Myocyte (in vitro differentiated cells): ENCODE results near the gene PCDH1. TPM values are rescaled to one million over a fixed set of nuclear protein-coding genes. Genes with fewer than 3 reads are reported as not detected.

Experiments
- DNase-seq: peaks from one replicate; pipeline ENCODE4 v3.0.0-alpha.2; 2012; ENCODE audit warnings: low read depth
- total RNA-seq: library from RNA; depleted of rRNA; stranded (reverse); fragments of >200 nt; gene quantifications from 2 replicates; pipeline ENCODE4 v1.2.3, GENCODE V29; 2014

The PCDH1 gene
- total RNA-seq, 1 donor from 2014 or later, result 0.11 TPM

- DNase-seq, result no peak
Observed at GRCh38 chr5:141857226-141857625, 21.0 kb downstream of the PCDH1 start.

GRCh38 chr5:141856037-141856790 is 22.0 kb downstream of the PCDH1 start:
- DNase-seq, result no peak

GRCh38 chr5:141855265-141856036 is 22.8 kb downstream of the PCDH1 start:
- peak; percentile 22 for DNase-seq

- no peak for DNase-seq
Observed at GRCh38 chr5:141853895-141854626, 24.1 kb downstream of the PCDH1 start.

- no peak for DNase-seq
Observed at GRCh38 chr5:141852448-141852847, 25.8 kb downstream of the PCDH1 start.

- no peak for DNase-seq
Observed at GRCh38 chr5:141851195-141851874, 26.9 kb downstream of the PCDH1 start.

- DNase-seq, result no peak
Observed at GRCh38 chr5:141850786-141851185, 27.4 kb downstream of the PCDH1 start.

GRCh38 chr5:141850244-141850768 is 27.9 kb downstream of the PCDH1 start:
- peak; percentile 37 for DNase-seq

- peak; percentile 76 for DNase-seq
Observed at GRCh38 chr5:141849415-141850243, 28.6 kb downstream of the PCDH1 start.

GRCh38 chr5:141848744-141849414 is 29.3 kb downstream of the PCDH1 start:
- DNase-seq, result no peak

- no peak for DNase-seq
Observed at GRCh38 chr5:141846031-141846430, 32.2 kb downstream of the PCDH1 start.

GRCh38 chr5:141845371-141845851 is 32.8 kb downstream of the PCDH1 start:
- no peak for DNase-seq

- DNase-seq, result no peak
Observed at GRCh38 chr5:141844414-141845097, 33.7 kb downstream of the PCDH1 start.

- no peak for DNase-seq
Observed at GRCh38 chr5:141843156-141843927, 34.9 kb downstream of the PCDH1 start.

GRCh38 chr5:141841378-141842180 is 36.6 kb downstream of the PCDH1 start:
- DNase-seq, result no peak

GRCh38 chr5:141840826-141841360 is 37.3 kb downstream of the PCDH1 start:
- no peak for DNase-seq

- DNase-seq, result no peak
Observed at GRCh38 chr5:141840280-141840812, 37.9 kb downstream of the PCDH1 start.
